Ramos (cell line): ENCODE data around the gene PRR13.

ENCODE experiments used
- in situ Hi-C: fragments of 300-500 bp; cut with MboI; formaldehyde crosslinking; loops from one replicate; pipeline ENCODE4 v1.14.3; 2022; ENCODE audit warnings: low sequenced_read_pairs; ENCODE audit not compliant: unreplicated experiment

Gene PRR13

GRCh38 chr12:53489242-53489864 lies 47.8 kb downstream of the PRR13 start:
- in situ Hi-C loops, result no loop called here

GRCh38 chr12:53492188-53492587 lies 50.7 kb downstream of the PRR13 start:
- in situ Hi-C loops, result no loop called here

DNA sequence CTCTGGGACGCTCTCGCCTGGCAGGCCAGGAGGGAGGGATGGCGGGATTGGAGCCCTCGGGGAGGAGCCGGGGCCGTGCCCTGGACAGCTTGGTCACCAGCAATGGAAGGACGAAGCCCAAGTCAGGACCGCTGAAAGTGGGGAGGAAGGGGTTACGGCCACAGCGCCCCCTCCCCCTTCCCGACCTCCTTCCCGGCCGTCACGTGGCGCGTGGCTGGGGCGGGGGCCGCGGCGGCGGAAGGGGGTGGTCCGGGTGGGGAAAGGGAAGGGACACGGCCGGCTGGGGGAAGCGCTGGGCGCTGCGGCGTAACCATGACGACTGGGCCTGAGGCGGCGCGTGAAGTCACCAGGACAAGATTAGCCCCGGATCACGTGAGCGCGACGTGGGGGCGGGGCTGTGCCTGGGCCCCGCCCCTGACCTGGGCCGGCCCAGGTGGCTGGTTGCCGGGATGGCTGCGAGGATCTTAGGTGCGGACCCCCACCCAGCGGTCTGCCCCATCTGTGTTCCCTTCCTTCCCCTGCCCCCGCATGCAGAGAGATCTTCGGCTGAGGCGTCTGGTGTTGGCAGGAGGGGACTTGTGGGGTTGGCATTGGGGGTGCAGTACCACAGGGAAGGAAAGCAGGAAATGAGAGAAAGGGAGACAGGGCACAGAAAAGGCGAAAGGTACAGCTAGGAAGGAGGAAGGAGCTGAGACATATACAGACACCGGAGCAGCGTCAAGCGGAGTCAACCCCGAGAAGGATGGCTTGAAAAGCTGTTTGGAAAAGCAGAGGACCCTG lies 51.5 kb downstream of the PRR13 start:
- in situ Hi-C loops, result no loop called here

DNA sequence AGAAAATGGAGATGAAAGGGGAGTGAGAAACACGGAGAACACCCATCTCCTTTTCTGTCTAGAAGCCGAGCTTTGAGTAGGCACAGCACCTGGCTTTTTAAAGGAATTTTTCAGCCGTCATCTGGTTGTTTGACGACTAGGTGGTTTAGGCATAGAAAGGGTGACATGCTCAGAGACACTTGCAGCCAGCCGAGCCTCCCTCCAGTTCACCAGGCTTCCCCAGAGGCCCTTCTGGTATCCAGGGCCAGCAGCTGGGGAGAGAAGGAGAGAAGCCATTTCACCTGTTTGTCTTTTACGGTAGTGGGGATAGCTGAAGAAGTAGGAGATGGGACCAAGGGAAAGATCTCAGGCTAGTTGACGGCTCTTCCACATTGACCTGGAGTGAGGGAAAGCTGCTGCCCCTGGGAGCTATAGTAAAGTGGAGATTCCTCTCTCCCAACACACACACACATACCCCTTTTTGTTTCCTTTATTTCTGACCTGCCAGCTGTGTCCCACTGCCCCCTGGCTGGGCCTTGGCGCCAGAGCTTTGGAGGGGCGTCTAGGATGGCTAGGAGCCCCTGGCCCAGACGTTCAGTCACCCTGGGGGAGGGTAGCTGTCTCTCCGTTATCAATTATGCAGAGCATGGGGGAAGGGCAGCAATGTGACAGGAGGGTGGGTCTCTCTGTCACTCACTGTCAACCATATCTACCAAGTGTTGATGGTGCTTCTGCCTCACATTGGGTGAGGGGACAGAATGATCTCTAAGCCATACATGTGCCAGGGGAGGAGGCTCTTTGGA lies 52.3 kb downstream of the PRR13 start:
- in situ Hi-C loops, result no loop called here
